Neuron (in vitro differentiated cells): Measurements from ENCODE around the gene RAD17.
"Not testable (repeated sequence)": the region's sequence is repeated elsewhere in the genome, so short reads cannot be mapped to it uniquely, and the experiment has no call there.

Source experiments
- H2AFZ ChIP-seq: one replicate; pipeline ENCODE4 v1.6.1; 2013; ENCODE audit warnings: low read depth, mild to moderate bottlenecking, inconsistent platforms, low read length, moderate library complexity
- H3K27me3 ChIP-seq: one replicate; pipeline ENCODE4 v1.6.1; 2013; ENCODE audit warnings: low read length; ENCODE audit not compliant: insufficient read depth
- H3K36me3 ChIP-seq: one replicate; pipeline ENCODE4 v1.6.1; 2013; ENCODE audit warnings: low read length; ENCODE audit not compliant: insufficient read depth
- H3K4me1 ChIP-seq: one replicate; pipeline ENCODE4 v1.6.1; 2013; ENCODE audit warnings: low read length; ENCODE audit not compliant: insufficient read depth
- H3K4me3 ChIP-seq: 2 replicates; pipeline ENCODE4 v1.5.1; 2013; ENCODE audit warnings: mild to moderate bottlenecking, low read length, moderate library complexity
- H3K9me3 ChIP-seq: one replicate; pipeline ENCODE4 v1.6.1; 2013; ENCODE audit warnings: low read length

Gene RAD17

GRCh38 chr5:69455428-69455988 lies 85.9 kb downstream of the RAD17 start:
- H3K4me1 ChIP-seq, H3K9me3 ChIP-seq, H3K4me3 ChIP-seq, H3K36me3 ChIP-seq, H2AFZ ChIP-seq, H3K27me3 ChIP-seq: not testable (repeated sequence)

DNA sequence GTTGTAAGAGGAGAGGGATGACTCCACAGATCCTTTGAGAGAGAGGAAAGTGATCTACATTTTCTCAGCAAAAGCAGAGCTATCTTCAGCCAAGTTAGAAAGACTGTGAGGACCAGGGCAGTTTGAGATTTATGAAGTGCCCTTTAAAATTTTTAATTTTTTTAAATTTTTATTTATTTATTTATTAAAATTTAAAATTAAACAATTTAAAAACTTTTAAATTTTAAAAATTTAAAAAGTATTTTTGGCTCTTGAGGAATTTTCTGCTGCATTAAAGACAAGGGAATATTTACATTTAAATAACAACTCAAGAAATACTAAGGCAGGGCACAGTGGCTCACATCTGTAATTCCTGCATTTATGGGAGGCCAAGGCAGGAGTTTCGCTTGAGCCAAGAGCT lies 92.6 kb downstream of the RAD17 start:
- Histone ChIP-seq H3K4me1 (no peaks in the 10 kb centered on the region), H3K4me3 (no peak overlapping the region), H3K27me3 (no peaks in the 10 kb centered on the region), H2AFZ (no peak overlapping the region), H3K36me3 (no peaks in the 10 kb centered on the region), H3K9me3 (no peaks in the 10 kb centered on the region)
